Fibroblast of villous mesenchyme (primary cell): ENCODE data around the gene CDRT15. TPM values are rescaled to one million over a fixed set of nuclear protein-coding genes. Genes with fewer than 3 reads are reported as not detected.

ENCODE experiments used
- DNase-seq: peaks from one replicate; pipeline ENCODE4 v3.0.0-alpha.2; 2010; ENCODE audit warnings: low read depth
- H3K4me3 ChIP-seq: 2 replicates; pipeline ENCODE4 v1.5.1; 2011; ENCODE audit warnings: low read depth, mild to moderate bottlenecking, low read length
- total RNA-seq: library from RNA; depleted of rRNA; stranded (reverse); fragments of >200 nt; gene quantifications from 2 replicates; pipeline ENCODE4 v1.2.3, GENCODE V29; 2012
- TF ChIP-seq, protein P1 (sequence below): IDR thresholded peaks from 2 replicates; pipeline ENCODE4 v1.5.1; 2012; ENCODE audit warnings: low read depth, mild to moderate bottlenecking, low read length; ENCODE audit not compliant: insufficient read depth

CDRT15 gene
- total RNA-seq, 1 donor = not detected

DNA sequence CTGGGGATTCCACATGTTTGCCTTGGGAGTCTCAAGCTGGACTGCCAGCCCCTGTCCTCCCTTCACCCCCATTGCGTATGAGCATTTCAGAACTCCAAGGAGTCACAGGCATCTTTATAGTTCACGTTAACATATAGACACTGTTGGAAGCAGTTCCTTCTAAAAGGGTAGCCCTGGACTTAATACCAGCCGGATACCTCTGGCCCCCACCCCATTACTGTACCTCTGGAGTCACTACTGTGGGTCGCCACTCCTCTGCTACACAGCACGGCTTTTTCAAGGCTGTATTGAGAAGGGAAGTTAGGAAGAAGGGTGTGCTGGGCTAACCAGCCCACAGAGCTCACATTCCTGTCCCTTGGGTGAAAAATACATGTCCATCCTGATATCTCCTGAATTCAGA is 28.9 kb downstream of the CDRT15 start:
- TF ChIP-seq, protein P1, sequence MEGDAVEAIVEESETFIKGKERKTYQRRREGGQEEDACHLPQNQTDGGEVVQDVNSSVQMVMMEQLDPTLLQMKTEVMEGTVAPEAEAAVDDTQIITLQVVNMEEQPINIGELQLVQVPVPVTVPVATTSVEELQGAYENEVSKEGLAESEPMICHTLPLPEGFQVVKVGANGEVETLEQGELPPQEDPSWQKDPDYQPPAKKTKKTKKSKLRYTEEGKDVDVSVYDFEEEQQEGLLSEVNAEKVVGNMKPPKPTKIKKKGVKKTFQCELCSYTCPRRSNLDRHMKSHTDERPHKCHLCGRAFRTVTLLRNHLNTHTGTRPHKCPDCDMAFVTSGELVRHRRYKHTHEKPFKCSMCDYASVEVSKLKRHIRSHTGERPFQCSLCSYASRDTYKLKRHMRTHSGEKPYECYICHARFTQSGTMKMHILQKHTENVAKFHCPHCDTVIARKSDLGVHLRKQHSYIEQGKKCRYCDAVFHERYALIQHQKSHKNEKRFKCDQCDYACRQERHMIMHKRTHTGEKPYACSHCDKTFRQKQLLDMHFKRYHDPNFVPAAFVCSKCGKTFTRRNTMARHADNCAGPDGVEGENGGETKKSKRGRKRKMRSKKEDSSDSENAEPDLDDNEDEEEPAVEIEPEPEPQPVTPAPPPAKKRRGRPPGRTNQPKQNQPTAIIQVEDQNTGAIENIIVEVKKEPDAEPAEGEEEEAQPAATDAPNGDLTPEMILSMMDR = no peak
- no peak overlapping the region for H3K4me3 ChIP-seq
- DNase-seq = no peak

DNA sequence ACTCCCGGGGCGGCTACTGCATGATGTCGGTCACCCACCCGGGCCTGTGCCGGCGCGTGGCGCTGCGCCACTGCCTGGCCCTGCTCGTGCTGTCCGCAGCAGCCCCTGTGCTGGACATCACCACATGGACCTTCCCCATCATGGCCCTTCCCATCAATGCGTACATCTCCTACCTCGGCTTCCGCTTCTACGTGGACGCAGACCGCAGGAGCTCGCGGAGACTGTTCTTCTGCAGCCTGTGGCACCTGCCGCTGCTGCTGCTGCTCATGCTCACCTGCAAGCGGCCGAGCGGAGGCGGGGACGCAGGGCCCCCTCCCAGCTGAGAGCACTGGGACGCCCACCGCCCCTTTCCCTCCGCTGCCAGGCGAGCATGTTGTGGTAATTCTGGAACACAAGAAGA is 29.8 kb downstream of the CDRT15 start:
- TF ChIP-seq, protein P1 = no peak

DNA sequence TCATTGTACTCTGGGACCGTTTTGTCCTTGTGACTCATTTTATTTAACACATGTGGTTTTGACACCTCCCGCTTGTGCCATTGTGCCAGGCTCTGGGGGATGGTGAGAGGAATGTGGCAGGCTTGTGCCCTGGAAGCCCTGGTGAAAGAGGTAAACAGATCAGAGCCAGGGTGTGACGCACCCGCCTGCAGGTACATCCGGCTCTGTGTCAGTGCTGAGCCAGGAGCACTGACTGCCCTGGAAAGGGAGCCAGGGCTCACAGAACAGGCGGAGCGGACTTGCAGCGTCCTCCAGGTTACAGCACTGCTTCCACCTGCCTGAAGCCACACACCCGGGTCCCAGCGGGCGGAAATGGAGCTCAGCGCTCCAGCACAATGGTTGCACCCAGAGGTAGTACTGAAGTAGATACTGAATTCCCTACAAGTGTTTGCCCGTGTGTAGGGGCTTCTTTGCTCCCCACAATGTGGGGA is 30.6 kb downstream of the CDRT15 start:
- no peak for DNase-seq

More for the DNA sequence above, 29.8 kb downstream of the CDRT15 start:
- DNase-seq = no peak
- H3K4me3 ChIP-seq = no peak overlapping the region

DNA sequence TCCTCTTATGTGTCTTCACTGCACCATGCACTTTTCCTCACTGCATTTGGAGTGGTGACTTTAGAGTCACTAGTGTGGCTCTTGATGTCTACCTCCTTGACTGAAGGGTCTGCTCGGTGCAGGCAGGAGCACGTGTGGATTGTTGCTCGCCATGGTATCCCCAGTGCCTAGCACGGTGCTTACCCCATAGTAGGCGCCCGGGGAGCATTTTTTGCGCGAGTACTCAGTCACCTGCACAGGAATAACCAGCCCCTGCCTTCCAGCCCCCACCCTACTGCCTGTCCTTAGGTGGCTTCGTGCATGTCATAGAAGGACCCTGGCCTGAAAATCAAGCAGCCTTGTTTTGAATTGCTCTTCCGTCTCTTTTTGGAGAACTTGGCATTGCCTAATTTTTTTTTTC is 31.3 kb downstream of the CDRT15 start:
- no peak for DNase-seq
- TF ChIP-seq, protein P1 = no peak
- H3K4me3 ChIP-seq = no peak overlapping the region

More for the DNA sequence above, 30.6 kb downstream of the CDRT15 start:
- H3K4me3 ChIP-seq = no peak overlapping the region
- TF ChIP-seq, protein P1 = no peak

DNA sequence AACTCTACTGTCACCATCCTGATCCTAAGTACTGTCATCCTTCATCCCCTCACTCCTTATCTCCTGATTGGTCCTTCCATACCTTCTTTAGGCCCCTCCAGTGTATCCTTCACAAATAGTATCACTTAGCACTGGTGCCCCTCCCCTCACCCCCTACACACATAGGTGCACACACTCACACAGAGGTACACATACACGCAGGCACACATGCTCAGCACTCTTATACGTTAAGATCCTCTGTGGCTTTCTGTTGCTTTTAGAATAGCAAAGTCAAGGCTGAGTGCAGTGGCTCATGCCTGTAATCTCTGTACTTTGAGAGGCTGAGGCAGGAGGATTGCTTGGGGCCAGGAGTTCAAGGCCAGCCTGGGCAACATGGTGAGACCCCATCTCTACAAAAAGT is 32.1 kb downstream of the CDRT15 start:
- TF ChIP-seq, protein P1 = no peak
- H3K4me3 ChIP-seq = no peak overlapping the region
- no peak for DNase-seq

DNA sequence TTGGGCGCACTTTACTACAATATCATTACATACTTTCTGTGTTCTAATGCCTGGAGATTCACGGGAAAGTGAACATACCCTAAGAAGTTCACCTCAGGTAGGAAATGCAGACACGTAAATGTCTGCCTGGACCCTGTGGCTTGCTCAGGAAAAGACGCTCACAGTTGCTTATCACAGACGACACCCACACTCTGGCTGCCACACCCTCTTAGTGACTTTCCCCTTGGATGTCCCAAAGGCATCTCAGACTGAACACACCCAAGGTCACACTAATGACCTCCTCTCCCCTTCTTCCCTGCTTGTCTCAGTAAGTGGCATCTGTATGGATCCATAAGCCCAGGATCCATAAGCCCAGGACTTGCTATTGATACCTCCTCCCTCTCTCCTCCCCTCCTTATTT is 32.6 kb downstream of the CDRT15 start:
- TF ChIP-seq, protein P1 = no peak
- no peak overlapping the region for H3K4me3 ChIP-seq
- DNase-seq = no peak

DNA sequence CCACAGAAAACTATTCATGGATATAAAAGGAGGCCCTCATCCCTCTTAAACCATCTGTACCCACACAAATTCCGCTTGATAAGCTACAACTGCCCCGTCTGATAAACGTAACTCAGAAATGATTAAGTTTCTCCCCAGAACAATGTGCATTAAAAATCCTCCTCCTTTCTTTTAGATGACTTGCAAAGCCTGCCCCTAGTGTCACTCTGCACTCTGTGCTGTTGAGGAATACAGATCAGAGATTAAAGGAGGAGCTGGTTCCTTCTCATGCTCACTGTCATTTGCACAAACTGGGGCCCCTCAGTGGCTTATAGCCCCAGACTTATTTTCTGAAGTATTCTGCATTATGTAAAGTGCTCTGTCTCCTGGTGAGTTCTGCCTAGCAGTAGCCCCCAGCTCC is 33.3 kb downstream of the CDRT15 start:
- DNase-seq = peak; percentile 7
- H3K4me3 ChIP-seq = no peak overlapping the region
- TF ChIP-seq, protein P1 = peak; percentile 38
